ENCODE measurements around the gene CNOT6L.
"Not testable (repeated sequence)": the region's sequence is repeated elsewhere in the genome, so short reads cannot be mapped to it uniquely, and the experiment has no call there.

Gene CNOT6L

GRCh38 chr4:77819843-77820648 is 878 bp upstream of the CNOT6L start:
- peak; percentile 94 for DNase-seq

- DNase-seq = peak; percentile 62
Observed at GRCh38 chr4:77819404-77819842, 255 bp upstream of the CNOT6L start.

- peak; percentile 68 for DNase-seq
Observed at GRCh38 chr4:77818073-77818601, 1.0 kb downstream of the CNOT6L start.

GRCh38 chr4:77817304-77818072 is 1.7 kb downstream of the CNOT6L start:
- DNase-seq = no peak

GRCh38 chr4:77816546-77816945 is 2.6 kb downstream of the CNOT6L start:
- no peak for DNase-seq

- DNase-seq = no peak
Observed at GRCh38 chr4:77815636-77816035, 3.5 kb downstream of the CNOT6L start.

GRCh38 chr4:77805840-77806239 is 13.3 kb downstream of the CNOT6L start:
- DNase-seq = no peak

- no peak for DNase-seq
Observed at GRCh38 chr4:77804471-77804870, 14.7 kb downstream of the CNOT6L start.

- DNase-seq = no peak
Observed at GRCh38 chr4:77802402-77802801, 16.8 kb downstream of the CNOT6L start.

GRCh38 chr4:77801260-77801608 is 17.9 kb downstream of the CNOT6L start:
- DNase-seq = no peak

GRCh38 chr4:77800483-77801259 is 18.5 kb downstream of the CNOT6L start:
- DNase-seq = no peak

GRCh38 chr4:77800077-77800476 is 19.1 kb downstream of the CNOT6L start:
- no peak for DNase-seq

GRCh38 chr4:77798385-77798784 is 20.8 kb downstream of the CNOT6L start:
- no peak for DNase-seq

GRCh38 chr4:77797239-77797638 is 21.9 kb downstream of the CNOT6L start:
- peak; percentile 3 for DNase-seq

- DNase-seq = no peak
Observed at GRCh38 chr4:77795326-77795725, 23.8 kb downstream of the CNOT6L start.

- DNase-seq = no peak
Observed at GRCh38 chr4:77790146-77790545, 29.0 kb downstream of the CNOT6L start.

GRCh38 chr4:77788990-77789389 is 30.2 kb downstream of the CNOT6L start:
- no peak for DNase-seq

GRCh38 chr4:77787969-77788368 is 31.2 kb downstream of the CNOT6L start:
- no peak for DNase-seq

- DNase-seq = no peak
Observed at GRCh38 chr4:77785669-77786068, 33.5 kb downstream of the CNOT6L start.

- no peak for DNase-seq
Observed at GRCh38 chr4:77783895-77784294, 35.3 kb downstream of the CNOT6L start.

GRCh38 chr4:77782102-77782835 is 36.9 kb downstream of the CNOT6L start:
- no peak for DNase-seq

- not testable (repeated sequence) for DNase-seq
Observed at GRCh38 chr4:77780762-77781161, 38.4 kb downstream of the CNOT6L start.

All from NCI-H146 (cell line).